ENCODE data around the gene MARCHF3. TPM values are rescaled to one million over a fixed set of nuclear protein-coding genes. Genes with fewer than 3 reads are reported as not detected.

Gene MARCHF3
- total RNA-seq, 4 donors from 2014 or later: 1.7 to 13.9 (median 2.5) TPM

- whole genome bisulfite sequencing: 100% methylated on average over 5 of the region's 5 CpGs
- TF ChIP-seq POLR2AphosphoS5 (IDR thresholded peaks at IDR 0.05): no peak
- TF ChIP-seq POLR2A (IDR thresholded peaks at IDR 0.05; ENCODE audit: low read depth): no peak
- TF ChIP-seq CTCF (IDR thresholded peaks at IDR 0.05): no peak
- TF ChIP-seq EP300 (IDR thresholded peaks at IDR 0.05): no peak
- Histone ChIP-seq H3K27ac (replicated peaks in 1 of 4) (no peak overlapping the region), H3K4me1 (no peaks in the 10 kb centered on the region), H3K4me3 (no peak overlapping the region), H3K27me3 (no peaks in the 10 kb centered on the region), H3K36me3 (no peaks in the 10 kb centered on the region), H3K9me3 (no peaks in the 10 kb centered on the region)
- no peak for DNase-seq (ENCODE audit: extremely low spot score)
- intact Hi-C loops (cut with DNase I): no loop called here
Measured at GRCh38 chr5:126819253-126819652, 211.1 kb downstream of the MARCHF3 start.

- no peaks in the 10 kb centered on the region for H3K4me1 ChIP-seq
- no peak for DNase-seq (ENCODE audit: extremely low spot score)
Measured at GRCh38 chr5:126818736-126819135, 211.6 kb downstream of the MARCHF3 start.

More at GRCh38 chr5:126818736-126819135, 211.6 kb downstream of the MARCHF3 start:
- no peak overlapping the region for H3K4me3 ChIP-seq
- H3K27ac ChIP-seq (replicated peaks in 1 of 4): no peak overlapping the region
- WGBS: 91% methylated on average over 4 of the region's 4 CpGs
- no peaks in the 10 kb centered on the region for H3K27me3 ChIP-seq
- intact Hi-C loops (cut with DNase I): no loop called here
- no peaks in the 10 kb centered on the region for H3K9me3 ChIP-seq
- no peaks in the 10 kb centered on the region for H3K36me3 ChIP-seq
- no peak for TF ChIP-seq POLR2A (IDR thresholded peaks at IDR 0.05; ENCODE audit: low read depth)
- TF ChIP-seq EP300 (IDR thresholded peaks at IDR 0.05): no peak
- no peak for TF ChIP-seq CTCF (IDR thresholded peaks at IDR 0.05)
- no peak for TF ChIP-seq POLR2AphosphoS5 (IDR thresholded peaks at IDR 0.05)

Other genes with a start within 250 kb of the MARCHF3 start
- gene C5orf63, start 42.9 kb upstream of the MARCHF3 start, total RNA-seq: 1 to 10 TPM in 3 of 4 donors, under 1 TPM in 1; 0.98 to 2.3 (median 1.6) TPM

All from esophagus muscularis mucosa (tissue), 4 donors.